ENCODE results near the gene ZFR2. TPM values are rescaled to one million over a fixed set of nuclear protein-coding genes. Genes with fewer than 3 reads are reported as not detected.

The ZFR2 gene
- total RNA-seq, 4 donors from 2014 or later: 0.13 TPM; not detected in 3

GRCh38 chr19:3867971-3868769, 668 bp downstream of the ZFR2 start:
- 18 to 20% methylated on average over 22 to 30 of the region's 30 CpGs for WGBS, 2 donors
- TF ChIP-seq CTCF (IDR thresholded peaks at IDR 0.05) (no peak), POLR2A (IDR thresholded peaks at IDR 0.05) (no peak)
- intact Hi-C loops (cut with DNase I; ENCODE audit: low total_unique reads): no loop called here
- no peak for DNase-seq (ENCODE audit: low spot score in 2 of 2)
- no peak overlapping the region for H3K4me3 ChIP-seq (ENCODE audit: low read depth, poor library complexity, severe bottlenecking)

- no peak overlapping the region for H3K4me3 ChIP-seq (ENCODE audit: low read depth, poor library complexity, severe bottlenecking)
- TF ChIP-seq CTCF (IDR thresholded peaks at IDR 0.05): no peak
- TF ChIP-seq POLR2A (IDR thresholded peaks at IDR 0.05): no peak
- no peak for DNase-seq (ENCODE audit: low spot score in 2 of 2)
- 57 to 60% methylated on average over 12 to 14 of the region's 14 CpGs for WGBS, 2 donors
- intact Hi-C loops (cut with DNase I; ENCODE audit: low total_unique reads): no loop called here
Observed at GRCh38 chr19:3866910-3867638, 1.8 kb downstream of the ZFR2 start.

- no peak for TF ChIP-seq CTCF (IDR thresholded peaks at IDR 0.05)
- TF ChIP-seq POLR2A (IDR thresholded peaks at IDR 0.05): no peak
- no peak overlapping the region for H3K4me3 ChIP-seq (ENCODE audit: low read depth, poor library complexity, severe bottlenecking)
- DNase-seq (ENCODE audit: low spot score in 2 of 2): no peak
- intact Hi-C loops (cut with DNase I; ENCODE audit: low total_unique reads): no loop called here
- 78 to 82% methylated on average over 10 to 12 of the region's 12 CpGs for WGBS, 2 donors
Observed at GRCh38 chr19:3863648-3864047, 5.2 kb downstream of the ZFR2 start.

- DNase-seq (ENCODE audit: low spot score in 2 of 2): no peak
- TF ChIP-seq CTCF (IDR thresholded peaks at IDR 0.05) (no peak), POLR2A (IDR thresholded peaks at IDR 0.05) (no peak)
- 81 to 82% methylated on average over 24 to 25 of the region's 25 CpGs for WGBS, 2 donors
- intact Hi-C loops (cut with DNase I; ENCODE audit: low total_unique reads): no loop called here
- no peak overlapping the region for H3K4me3 ChIP-seq (ENCODE audit: low read depth, poor library complexity, severe bottlenecking)
Observed at GRCh38 chr19:3862826-3863500, 5.9 kb downstream of the ZFR2 start.

- 87 to 88% methylated on average over 17 of the region's 17 CpGs for WGBS, 2 donors
Observed at GRCh38 chr19:3860499-3860898, 8.3 kb downstream of the ZFR2 start.

More at GRCh38 chr19:3860499-3860898, 8.3 kb downstream of the ZFR2 start:
- intact Hi-C loops (cut with DNase I; ENCODE audit: low total_unique reads): no loop called here
- H3K4me3 ChIP-seq (ENCODE audit: low read depth, poor library complexity, severe bottlenecking): no peak overlapping the region
- DNase-seq (ENCODE audit: low spot score in 2 of 2): no peak
- TF ChIP-seq POLR2A (IDR thresholded peaks at IDR 0.05) (no peak), CTCF (IDR thresholded peaks at IDR 0.05) (no peak)

Measured in lower leg skin (tissue), 4 donors.